A549 (cell line): ENCODE data around the gene MAP2K7. TPM values are rescaled to one million over a fixed set of nuclear protein-coding genes. Genes with fewer than 3 reads are reported as not detected.

Experiments
- ATAC-seq, 2 experiments: fragments of 200-7000 bp in 1 of 2; fragments of >200 bp in 1 of 2; cut with Nextera tagmentation in 1 of 2; cut with Tn5 transposase in 1 of 2; 3 replicates each; pipeline versions ENCODE4 v1.8.0 to v1.9.1; 2018 to 2020; ENCODE audit warnings: mild to moderate bottlenecking in 1 of 2, moderate library complexity in 1 of 2
- CTCF ChIA-PET: fragments of 300-600 bp; sonication (Branson Sonifier 250); formaldehyde crosslinking; extraction: SDS; loops from one replicate; lab custom pipeline; 2021; ENCODE audit warnings: antibody characterized with exemption, inconsistent platforms; lab: Yijun Ruan, JAX
- POLR2A ChIA-PET: fragments of 350-600 bp; formaldehyde crosslinking; extraction: SDS; loops from one replicate; lab custom pipeline; 2021; ENCODE audit warnings: antibody characterized with exemption, inconsistent platforms; lab: Yijun Ruan, JAX
- DNase-seq, 2 experiments: peaks; one replicate each; pipeline versions ENCODE4 v3.0.0 to v3.0.0-alpha.2; 2011 to 2016; ENCODE audit warnings: low read depth in 1 of 2, low spot score in 1 of 2
- FAIRE-seq: peaks from 2 replicates; lab custom pipeline; 2011; peaks lifted over from hg19 to GRCh38; lab: Jason Lieb, UNC
- H3K27ac ChIP-seq, 2 experiments: fragments of >200 bp; sonication (Bioruptor Twin); formaldehyde crosslinking; 3 replicates each; pipeline ENCODE4 v1.5.1; 2016 to 2017
- H3K4me1 ChIP-seq: fragments of >200 bp; sonication (Bioruptor Twin); formaldehyde crosslinking; 3 replicates; pipeline ENCODE4 v1.6.1; 2016
- H3K4me2 ChIP-seq: fragments of >200 bp; sonication (Bioruptor Twin); formaldehyde crosslinking; 3 replicates; pipeline ENCODE4 v1.6.1; 2016
- H3K4me3 ChIP-seq: fragments of >200 bp; sonication (Bioruptor Twin); formaldehyde crosslinking; 3 replicates; pipeline ENCODE4 v1.5.1; 2016
- H3K9me3 ChIP-seq: fragments of >200 bp; sonication (Bioruptor Twin); formaldehyde crosslinking; 3 replicates; pipeline ENCODE4 v1.6.1; 2016
- CBX8 ChIP-seq: fragments of 200-600 bp; sonication (generic); IDR thresholded peaks from 2 replicates; pipeline ENCODE4 v1.6.1; 2016
- CEBPB ChIP-seq, 2 experiments: fragments of >200 bp in 1 of 2; sonication (Bioruptor Twin) in 1 of 2; formaldehyde crosslinking in 1 of 2; IDR thresholded peaks; 2 replicates each; pipeline ENCODE4 v1.6.1; 2012 to 2016
- CHD2 ChIP-seq: fragments of 150-350 bp; IDR thresholded peaks from 2 replicates; pipeline ENCODE4 v1.6.1; 2014; ENCODE audit warnings: low read length; ENCODE audit not compliant: partially characterized antibody
- CHD4 ChIP-seq: fragments of 200-600 bp; sonication (generic); IDR thresholded peaks from 2 replicates; pipeline ENCODE4 v1.6.1; 2016; ENCODE audit warnings: antibody characterized with exemption, mild to moderate bottlenecking, borderline replicate concordance
- ELK1 ChIP-seq: fragments of 150-350 bp; IDR thresholded peaks from 2 replicates; pipeline ENCODE4 v1.6.1; 2014; ENCODE audit warnings: low read depth, mild to moderate bottlenecking, low read length
- ESRRA ChIP-seq: fragments of 150-350 bp; IDR thresholded peaks from 2 replicates; pipeline ENCODE4 v1.6.1; 2014; ENCODE audit warnings: mild to moderate bottlenecking, low read length, borderline replicate concordance
- FOSB ChIP-seq: fragments of 250-450 bp; sonication (Bioruptor Pico); IDR thresholded peaks from 2 replicates; pipeline ENCODE4 v1.5.0; 2020; ENCODE audit warnings: mild to moderate bottlenecking, moderate library complexity
- HES2 ChIP-seq: fragments of >200 bp; sonication (Bioruptor Twin); formaldehyde crosslinking; IDR thresholded peaks from 2 replicates; pipeline ENCODE4 v1.6.1; 2016
- JUN ChIP-seq, 2 experiments: fragments of >200 bp; sonication (Bioruptor Twin); formaldehyde crosslinking; IDR thresholded peaks; 2 replicates in 1 of 2; 3 replicates in 1 of 2; pipeline ENCODE4 v1.6.1; 2016 to 2017
- KDM1A ChIP-seq: fragments of 200-600 bp; sonication (generic); IDR thresholded peaks from 2 replicates; pipeline ENCODE4 v1.6.1; 2016; ENCODE audit warnings: low read depth, mild to moderate bottlenecking
- MYC ChIP-seq: IDR thresholded peaks from 2 replicates; pipeline ENCODE4 v1.6.1; 2012; ENCODE audit warnings: mild to moderate bottlenecking, inconsistent platforms, low read length, improper control_type of control experiment, borderline replicate concordance
- NFE2L2 ChIP-seq: fragments of 150-350 bp; conservative IDR thresholded peaks from 2 replicates; pipeline ENCODE4 v1.6.1; 2014; ENCODE audit warnings: low read length
- NPAS2 ChIP-seq: fragments of 250-450 bp; sonication (Bioruptor Pico); IDR thresholded peaks from 2 replicates; pipeline ENCODE4 v1.8.0; 2022; ENCODE audit warnings: mild to moderate bottlenecking, moderate library complexity, borderline replicate concordance
- POLR2A ChIP-seq: IDR thresholded peaks from 2 replicates; pipeline ENCODE4 v1.6.1; 2012; ENCODE audit warnings: mild to moderate bottlenecking, low read length
- SREBF2 ChIP-seq: fragments of 450-650 bp; IDR thresholded peaks from 2 replicates; pipeline ENCODE4 v1.6.1; 2014; ENCODE audit warnings: mild to moderate bottlenecking, moderate library complexity
- ZFP36 ChIP-seq: fragments of 450-650 bp; IDR thresholded peaks from 2 replicates; pipeline ENCODE4 v1.6.1; 2014; ENCODE audit warnings: borderline replicate concordance; ENCODE audit not compliant: partially characterized antibody
- WGBS: methylation state at CpG from one replicate; pipeline ENCODE4 v1.1.6; 2017; ENCODE audit errors: missing lambda C conversion rate; 5-methylcytosine and 5-hydroxymethylcytosine counted together
- polyA plus RNA-seq, 4 experiments: library from polyadenylated mRNA; depleted of rRNA in 3 of 4; stranded (reverse); fragments of >200 nt; fragmentation: RNase III in 1 of 4; extraction: RNeasy Plus Mini Kit Qiagen cat#74134 plus additional on column Dnase treatment in 1 of 4; gene quantifications; 2 replicates in 3 of 4; 3 replicates in 1 of 4; pipeline ENCODE4 v1.2.3, GENCODE V29; 2011 to 2017
- TF ChIP-seq, protein P1 (sequence below): fragments of 450-650 bp; IDR thresholded peaks from 2 replicates; pipeline ENCODE4 v1.6.1; 2014; ENCODE audit warnings: antibody characterized with exemption
- TF ChIP-seq, protein P2 (sequence below): IDR thresholded peaks from 2 replicates; pipeline ENCODE4 v1.6.1; 2012; ENCODE audit warnings: low read depth, borderline replicate concordance

The MAP2K7 gene
- polyA plus RNA-seq, 2 of the 4 experiments (the other 2 are of a cell fraction): 5.5 to 19.4 TPM

DNA sequence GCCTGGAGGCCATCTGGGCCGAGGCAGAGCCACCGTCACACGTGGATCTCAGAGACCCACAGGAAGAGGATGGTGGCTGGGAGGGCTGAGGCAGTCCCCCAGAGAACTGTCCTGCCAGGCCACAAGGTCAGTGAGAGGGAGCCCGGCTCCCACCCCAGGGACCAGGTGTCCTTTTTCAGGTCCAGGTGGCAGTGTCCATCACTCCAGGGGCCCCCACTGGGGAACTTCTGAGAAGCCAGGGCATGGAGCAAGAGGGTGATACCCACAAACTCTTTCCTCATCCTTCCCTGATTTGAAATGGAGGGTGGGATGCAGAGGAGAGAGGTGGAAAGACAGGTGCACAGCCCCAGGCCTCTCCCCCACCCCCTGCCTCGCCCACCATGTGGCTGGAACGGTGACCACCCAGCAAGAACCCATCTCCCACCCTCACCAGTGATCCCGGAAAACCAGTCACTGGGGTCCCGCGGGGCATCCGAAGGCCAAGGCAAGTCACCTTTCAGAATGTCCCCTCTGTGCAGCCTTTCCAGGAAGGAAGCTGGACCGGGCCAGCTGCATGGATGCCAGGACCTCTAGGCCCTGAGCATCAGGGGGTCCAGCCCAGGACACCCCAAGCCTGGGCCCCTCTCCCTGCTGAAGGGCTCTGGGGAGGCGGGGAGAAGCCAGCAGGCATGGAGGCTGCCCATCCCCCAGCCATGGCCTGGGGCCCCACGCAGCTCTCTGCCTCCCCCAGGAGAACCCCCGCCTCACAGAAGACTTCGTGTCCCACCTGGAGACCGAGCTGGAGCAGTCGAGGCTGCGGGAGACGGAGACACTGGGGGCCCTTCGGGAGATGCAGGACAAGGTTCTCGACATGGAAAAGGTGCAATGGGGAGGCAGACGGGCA lies 43.6 kb upstream of the MAP2K7 start:
- no peak for ATAC-seq
- H3K27ac ChIP-seq: no peak overlapping the region
- no peaks in the 10 kb centered on the region for H3K9me3 ChIP-seq
- DNase-seq: no peak
- no peak for FAIRE-seq
- peaks cover 3% of the 10 kb centered on the region; the same call in 1 of the 3 replicates for H3K4me1 ChIP-seq
- CTCF ChIA-PET: interaction anchor here (1.5 to 5.2 kb wide), 3 partner anchors 7 to 58 kb away, joined by 3 to 25 read pairs (median 23); no protein-coding TSS in a partner anchor
- no peak overlapping the region for H3K4me2 ChIP-seq
- no peak overlapping the region for H3K4me3 ChIP-seq
- no peak for TF ChIP-seq ESRRA
- TF ChIP-seq SREBF2: no peak
- TF ChIP-seq MYC: no peak
- TF ChIP-seq FOSB (CRISPR knock-in tag): no peak
- TF ChIP-seq ZFP36: no peak
- no peak for TF ChIP-seq HES2
- TF ChIP-seq, protein P1, sequence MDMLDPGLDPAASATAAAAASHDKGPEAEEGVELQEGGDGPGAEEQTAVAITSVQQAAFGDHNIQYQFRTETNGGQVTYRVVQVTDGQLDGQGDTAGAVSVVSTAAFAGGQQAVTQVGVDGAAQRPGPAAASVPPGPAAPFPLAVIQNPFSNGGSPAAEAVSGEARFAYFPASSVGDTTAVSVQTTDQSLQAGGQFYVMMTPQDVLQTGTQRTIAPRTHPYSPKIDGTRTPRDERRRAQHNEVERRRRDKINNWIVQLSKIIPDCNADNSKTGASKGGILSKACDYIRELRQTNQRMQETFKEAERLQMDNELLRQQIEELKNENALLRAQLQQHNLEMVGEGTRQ: no peak
- TF ChIP-seq KDM1A: no peak
- TF ChIP-seq, all 56 proteins: peak for 0
- WGBS: 84% methylated on average over 10 of the region's 22 CpGs
- POLR2A ChIA-PET: no interaction called here

- POLR2A ChIA-PET: no interaction called here
- Histone ChIP-seq H3K4me1 (peaks cover 3% of the 10 kb centered on the region; the same call in 1 of the 3 replicates), H3K27ac (no peak overlapping the region), H3K4me3 (no peak overlapping the region), H3K4me2 (no peak overlapping the region), H3K9me3 (no peaks in the 10 kb centered on the region)
- TF ChIP-seq NPAS2 (no peak), CEBPB (IDR thresholded peaks at IDR 0.05) (no peak), CHD4 (no peak), JUN (IDR thresholded peaks at IDR 0.05) (no peak), HES2 (no peak), ELK1 (no peak), NFE2L2 (no peak), POLR2A (no peak), CBX8 (no peak), CHD2 (no peak)
- TF ChIP-seq, protein P2, sequence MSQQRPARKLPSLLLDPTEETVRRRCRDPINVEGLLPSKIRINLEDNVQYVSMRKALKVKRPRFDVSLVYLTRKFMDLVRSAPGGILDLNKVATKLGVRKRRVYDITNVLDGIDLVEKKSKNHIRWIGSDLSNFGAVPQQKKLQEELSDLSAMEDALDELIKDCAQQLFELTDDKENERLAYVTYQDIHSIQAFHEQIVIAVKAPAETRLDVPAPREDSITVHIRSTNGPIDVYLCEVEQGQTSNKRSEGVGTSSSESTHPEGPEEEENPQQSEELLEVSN: no peak
- no peak for DNase-seq
- FAIRE-seq: no peak
- ATAC-seq: no peak
- CTCF ChIA-PET: interaction anchor here (1.0 to 5.2 kb wide), 4 partner anchors 8 to 57 kb away, joined by 3 to 25 read pairs (median 14); no protein-coding TSS in a partner anchor
- WGBS: 56% methylated on average over 6 of the region's 14 CpGs
Observed at GRCh38 chr19:7860714-7861618, 42.7 kb upstream of the MAP2K7 start.
